ENCODE results near the gene RFT1.
"Not testable (repeated sequence)": the region's sequence is repeated elsewhere in the genome, so short reads cannot be mapped to it uniquely, and the experiment has no call there.

GRCh38 chr3:53054233-53054632, 76.0 kb downstream of the RFT1 start:
- not testable (repeated sequence) for TF ChIP-seq CTCF, EP300 (IDR thresholded peaks at IDR 0.05)
